Activated CD8-positive, alpha-beta T cell treated with anti-CD3 and anti-CD28 coated beads for 36 hours (primary cell): Measurements from ENCODE around the gene EFHC2. TPM values are rescaled to one million over a fixed set of nuclear protein-coding genes. Genes with fewer than 3 reads are reported as not detected.
"Not testable (repeated sequence)": the region's sequence is repeated elsewhere in the genome, so short reads cannot be mapped to it uniquely, and the experiment has no call there.

Experiments used
- ATAC-seq: fragments of 200-7000 bp; cut with Tn5 transposase; one replicate; pipeline ENCODE4 v1.10.0; 2021; ENCODE audit warnings: mild to moderate bottlenecking, moderate library complexity
- CTCF ChIA-PET: fragments of 350-600 bp; sonication (Branson Sonifier 250); formaldehyde crosslinking; loops from one replicate; lab custom pipeline; 2021; ENCODE audit warnings: antibody characterized with exemption; lab: Charles Lee
- POLR2A ChIA-PET: fragments of 350-600 bp; sonication (Branson Sonifier 250); formaldehyde crosslinking; loops from one replicate; lab custom pipeline; 2021; ENCODE audit warnings: antibody characterized with exemption; lab: Charles Lee
- DNase-seq: peaks from one replicate; pipeline ENCODE4 v3.0.0-alpha.2; 2020
- H3K27ac Mint-ChIP-seq: one replicate; pipeline ENCODE4 v1.8.0; 2021; ENCODE audit warnings: mild to moderate bottlenecking, mixed read lengths
- H3K27me3 Mint-ChIP-seq: one replicate; pipeline ENCODE4 v1.8.0; 2021; ENCODE audit warnings: mixed read lengths
- H3K36me3 Mint-ChIP-seq: one replicate; pipeline ENCODE4 v1.8.0; 2021; ENCODE audit warnings: low read depth, mixed read lengths
- H3K4me1 Mint-ChIP-seq: one replicate; pipeline ENCODE4 v1.8.0; 2021; ENCODE audit warnings: low read depth, mixed read lengths
- H3K4me3 Mint-ChIP-seq: one replicate; pipeline ENCODE4 v1.8.0; 2021; ENCODE audit warnings: mild to moderate bottlenecking, moderate library complexity, mixed read lengths
- H3K9me3 Mint-ChIP-seq: one replicate; pipeline ENCODE4 v1.8.0; 2021; ENCODE audit warnings: mixed read lengths
- intact Hi-C: fragments of 100-400 bp; cut with micrococcal nuclease; formaldehyde crosslinking; loops from one replicate; pipeline ENCODE4 v1.10.0; 2022
- total RNA-seq, 2 experiments: library from RNA; stranded (reverse); gene quantifications; one replicate each; pipeline ENCODE4 v1.2.3, GENCODE V29; 2021
- TF ChIP-seq, protein P1 (sequence below): fragments of 200-600 bp; IDR thresholded peaks from one replicate; pipeline ENCODE4 v1.8.0; 2022; ENCODE audit warnings: antibody characterized with exemption, mild to moderate bottlenecking

The EFHC2 gene
- total RNA-seq, 2 experiments from 2014 or later = 0.20 to 0.31 TPM

DNA sequence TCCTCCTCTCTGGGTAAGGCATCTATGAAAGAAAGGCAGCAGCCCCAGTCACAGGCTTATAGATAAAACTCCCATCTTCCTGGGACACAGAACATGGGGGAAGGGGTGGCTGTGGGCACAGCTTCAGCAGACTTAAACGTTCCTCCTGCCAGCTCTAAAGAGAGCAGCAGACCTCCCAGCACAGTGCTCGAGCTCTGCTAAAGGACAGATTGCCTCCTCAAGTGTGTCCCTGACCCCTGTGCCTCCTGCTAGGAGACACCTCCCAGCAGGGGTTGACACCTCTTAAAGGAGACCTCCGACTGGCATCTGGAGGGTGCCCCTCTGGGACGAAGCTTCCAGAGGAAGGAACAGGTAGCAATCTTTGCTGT lies 89.9 kb downstream of the EFHC2 start:
- H3K4me1 Mint-ChIP-seq = peaks cover 20% of the 10 kb centered on the region
- H3K4me3 Mint-ChIP-seq = peak overlapping the region; percentile 31
- peak; percentile 24 for ATAC-seq
- H3K27me3 Mint-ChIP-seq = no peaks in the 10 kb centered on the region
- DNase-seq = no peak
- H3K27ac Mint-ChIP-seq = peak overlapping the region; percentile 63
- intact Hi-C loops = no loop called here
- peaks cover 16% of the 10 kb centered on the region for H3K36me3 Mint-ChIP-seq
- H3K9me3 Mint-ChIP-seq = peaks cover 13% of the 10 kb centered on the region
- CTCF ChIA-PET = interaction anchor here (2.3 kb wide), 1 partner anchor 10 kb away, joined by 12 read pairs; no protein-coding TSS in a partner anchor
- TF ChIP-seq, protein P1, sequence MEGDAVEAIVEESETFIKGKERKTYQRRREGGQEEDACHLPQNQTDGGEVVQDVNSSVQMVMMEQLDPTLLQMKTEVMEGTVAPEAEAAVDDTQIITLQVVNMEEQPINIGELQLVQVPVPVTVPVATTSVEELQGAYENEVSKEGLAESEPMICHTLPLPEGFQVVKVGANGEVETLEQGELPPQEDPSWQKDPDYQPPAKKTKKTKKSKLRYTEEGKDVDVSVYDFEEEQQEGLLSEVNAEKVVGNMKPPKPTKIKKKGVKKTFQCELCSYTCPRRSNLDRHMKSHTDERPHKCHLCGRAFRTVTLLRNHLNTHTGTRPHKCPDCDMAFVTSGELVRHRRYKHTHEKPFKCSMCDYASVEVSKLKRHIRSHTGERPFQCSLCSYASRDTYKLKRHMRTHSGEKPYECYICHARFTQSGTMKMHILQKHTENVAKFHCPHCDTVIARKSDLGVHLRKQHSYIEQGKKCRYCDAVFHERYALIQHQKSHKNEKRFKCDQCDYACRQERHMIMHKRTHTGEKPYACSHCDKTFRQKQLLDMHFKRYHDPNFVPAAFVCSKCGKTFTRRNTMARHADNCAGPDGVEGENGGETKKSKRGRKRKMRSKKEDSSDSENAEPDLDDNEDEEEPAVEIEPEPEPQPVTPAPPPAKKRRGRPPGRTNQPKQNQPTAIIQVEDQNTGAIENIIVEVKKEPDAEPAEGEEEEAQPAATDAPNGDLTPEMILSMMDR = no peak
- POLR2A ChIA-PET = no interaction called here

DNA sequence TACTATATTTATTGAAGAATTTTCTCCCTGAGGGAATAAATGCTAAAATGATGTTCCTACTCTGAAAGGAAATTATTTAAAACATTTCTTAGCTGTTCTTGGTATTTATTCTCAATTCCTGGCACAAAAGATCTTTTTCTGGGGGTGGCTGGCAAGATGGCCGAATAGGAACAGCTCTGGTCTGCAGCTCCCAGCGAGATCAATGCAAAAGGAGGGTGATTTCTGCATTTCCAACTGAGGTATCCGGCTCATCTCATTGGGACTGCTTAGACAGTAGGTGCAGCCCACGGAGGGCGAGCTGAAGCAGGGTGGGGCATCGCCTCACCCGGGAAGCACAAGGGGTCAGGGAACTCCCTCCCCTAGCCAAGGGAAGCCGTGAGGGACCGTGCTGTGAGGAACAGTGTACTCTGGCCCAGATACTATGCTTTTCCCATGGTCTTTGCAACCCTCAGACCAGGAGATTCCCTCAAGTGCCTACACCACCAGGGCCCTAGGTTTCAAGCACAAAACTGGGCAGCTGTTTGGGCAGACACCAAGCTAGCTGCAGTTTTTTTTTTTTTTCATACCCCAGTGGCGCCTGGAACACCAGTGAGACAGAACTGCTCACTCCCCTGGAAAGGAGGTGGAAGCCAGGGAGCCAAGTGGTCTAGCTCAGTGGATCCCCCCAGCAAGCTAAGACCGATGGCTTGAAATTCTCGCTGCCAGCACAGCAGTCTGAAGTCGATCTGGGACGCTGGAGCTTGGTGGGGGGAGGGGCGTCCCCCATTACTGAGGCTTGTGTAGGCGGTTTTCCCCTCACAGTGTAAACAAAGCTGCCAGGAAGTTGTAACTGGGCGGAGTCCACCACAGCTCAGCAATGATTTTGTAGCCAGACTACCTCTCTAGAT lies 90.5 kb downstream of the EFHC2 start:
- intact Hi-C loops = not testable (repeated sequence)

DNA sequence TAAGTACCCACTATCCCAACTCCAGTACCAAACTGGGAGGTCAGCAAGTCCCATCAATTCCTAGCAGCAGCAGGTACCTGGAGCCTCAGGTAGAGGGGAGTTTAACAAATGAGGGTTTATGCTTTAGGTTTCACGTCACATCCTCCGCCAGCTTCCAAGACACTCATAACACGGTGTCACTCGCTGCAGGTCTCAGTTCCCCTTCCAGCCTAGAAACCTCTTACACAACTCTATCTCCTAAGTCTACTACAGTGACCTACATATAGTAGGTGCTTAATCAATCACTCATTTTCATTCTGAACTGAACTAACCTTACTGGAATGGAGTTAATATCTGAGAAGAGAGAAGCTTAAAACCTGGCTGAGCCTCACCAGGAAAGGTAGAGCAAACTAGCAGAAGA lies 96.0 kb downstream of the EFHC2 start:
- Mint-ChIP-seq H3K27ac (no peak overlapping the region), H3K9me3 (no peaks in the 10 kb centered on the region), H3K27me3 (no peaks in the 10 kb centered on the region), H3K4me3 (no peak overlapping the region), H3K4me1 (peaks cover 17% of the 10 kb centered on the region), H3K36me3 (no peaks in the 10 kb centered on the region)
- intact Hi-C loops = loop anchor here (10.0 kb wide), 1 partner anchor 293 kb away; no protein-coding TSS in a partner anchor
- ChIA-PET CTCF (no interaction called here), POLR2A (no interaction called here)
- ATAC-seq = no peak
- no peak for DNase-seq
- TF ChIP-seq, protein P1 = no peak

More for the DNA sequence above, 90.5 kb downstream of the EFHC2 start:
- CTCF ChIA-PET = interaction anchor here (2.3 kb wide), 1 partner anchor 9 kb away, joined by 12 read pairs; no protein-coding TSS in a partner anchor
- Mint-ChIP-seq H3K4me1 (peaks cover 20% of the 10 kb centered on the region), H3K9me3 (peaks cover 13% of the 10 kb centered on the region), H3K4me3 (peak overlapping the region; percentile 31), H3K36me3 (peaks cover 16% of the 10 kb centered on the region), H3K27ac (peak overlapping the region; percentile 63)
- H3K27me3 Mint-ChIP-seq = not testable (repeated sequence)
- DNase-seq (peak; percentile 73), ATAC-seq (peak; percentile 76)
- POLR2A ChIA-PET = interaction anchor here (0.6 kb wide), 1 partner anchor 27 kb away, joined by 3 read pairs; no protein-coding TSS in a partner anchor

DNA sequence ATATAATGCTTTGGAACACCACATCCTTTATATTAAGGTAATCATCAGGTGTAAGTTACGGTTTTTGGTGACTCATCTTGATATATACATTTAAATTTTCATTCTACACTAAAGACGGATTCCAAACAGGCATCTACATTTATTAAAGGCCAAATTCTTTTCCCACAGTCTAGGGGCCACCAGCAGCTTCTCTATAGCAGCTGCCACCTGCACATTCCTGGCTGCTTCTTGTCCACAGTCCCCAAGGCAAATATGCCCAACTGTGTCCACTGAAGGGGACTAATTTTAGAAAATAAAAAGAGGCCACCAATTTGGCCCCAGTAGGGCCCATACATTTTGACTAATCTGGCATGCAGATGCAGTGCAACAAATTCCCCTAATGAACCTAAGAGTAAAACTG lies 96.6 kb downstream of the EFHC2 start:
- CTCF ChIA-PET = no interaction called here
- peaks cover 17% of the 10 kb centered on the region for H3K4me1 Mint-ChIP-seq
- no peaks in the 10 kb centered on the region for H3K36me3 Mint-ChIP-seq

DNA sequence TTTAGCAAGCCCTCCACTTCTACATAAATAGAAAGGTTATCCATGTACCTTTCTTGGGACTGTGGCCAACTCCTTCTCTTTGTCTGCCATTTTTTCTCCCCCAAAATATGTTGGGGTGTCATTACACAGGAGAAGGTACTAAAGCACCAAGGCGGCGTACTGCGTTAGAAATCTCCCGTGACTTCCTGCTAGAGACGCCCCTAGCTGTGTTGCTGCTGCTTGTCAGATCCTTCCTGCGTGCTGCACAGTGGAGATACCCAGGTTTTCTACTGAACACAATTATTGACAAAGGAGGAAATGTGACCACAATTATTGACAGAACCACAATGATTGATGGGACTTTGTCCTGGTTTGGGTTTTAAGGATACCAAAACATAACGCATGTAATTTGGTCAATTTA lies 97.7 kb downstream of the EFHC2 start:
- DNase-seq = peak; percentile 40
- CTCF ChIA-PET = no interaction called here
- no peaks in the 10 kb centered on the region for H3K9me3 Mint-ChIP-seq
- no peak overlapping the region for H3K27ac Mint-ChIP-seq
- H3K36me3 Mint-ChIP-seq = no peaks in the 10 kb centered on the region
- no peaks in the 10 kb centered on the region for H3K27me3 Mint-ChIP-seq
- TF ChIP-seq, protein P1 = no peak
- intact Hi-C loops = loop anchor here (10.0 kb wide), 1 partner anchor 291 kb away; no protein-coding TSS in a partner anchor
- H3K4me3 Mint-ChIP-seq = no peak overlapping the region
- H3K4me1 Mint-ChIP-seq = peaks cover 17% of the 10 kb centered on the region
- peak; percentile 68 for ATAC-seq
- POLR2A ChIA-PET = no interaction called here

More for the DNA sequence above, 96.6 kb downstream of the EFHC2 start:
- H3K27ac Mint-ChIP-seq = no peak overlapping the region
- intact Hi-C loops = loop anchor here (10.0 kb wide), 1 partner anchor 292 kb away; no protein-coding TSS in a partner anchor
- H3K9me3 Mint-ChIP-seq = no peaks in the 10 kb centered on the region
- H3K27me3 Mint-ChIP-seq = no peaks in the 10 kb centered on the region
- POLR2A ChIA-PET = no interaction called here
- DNase-seq = no peak
- TF ChIP-seq, protein P1 = no peak
- H3K4me3 Mint-ChIP-seq = no peak overlapping the region
- ATAC-seq = no peak
